CD14-positive monocyte (primary cell): ENCODE data around the gene RANGRF. TPM values are rescaled to one million over a fixed set of nuclear protein-coding genes. Genes with fewer than 3 reads are reported as not detected.

ENCODE experiments used
- DNase-seq, 3 donors: peaks; one replicate each; pipeline ENCODE4 v3.0.0-alpha.2; 2011 to 2022
- H2AFZ ChIP-seq: 2 replicates; pipeline ENCODE4 v1.6.0; 2012; ENCODE audit warnings: mild to moderate bottlenecking, low read depth, low read length, inconsistent platforms; ENCODE audit not compliant: insufficient read depth, poor library complexity, severe bottlenecking
- H3K27ac ChIP-seq, 2 donors: 1 replicate in 1 of 2; 2 replicates in 1 of 2; pipeline ENCODE4 v1.5.1; 2012 to 2013; ENCODE audit warnings: low read length in 2 of 2, control low read depth in 1 of 2, inconsistent platforms in 1 of 2, low read depth in 1 of 2, mild to moderate bottlenecking in 1 of 2
- H3K27me3 ChIP-seq, 2 donors: one replicate each; pipeline versions ENCODE4 v1.6.0 to v1.6.1; 2011 to 2013; ENCODE audit warnings: low read length in 2 of 2; ENCODE audit not compliant: control insufficient read depth in 2 of 2, insufficient read depth in 2 of 2
- H3K36me3 ChIP-seq, 2 donors: replicated peaks in 1 of 2; 1 replicate in 1 of 2; 2 replicates in 1 of 2; pipeline versions ENCODE4 v1.5.1 to v1.6.1; 2012 to 2013; ENCODE audit warnings: low read length in 2 of 2, control low read depth in 1 of 2, inconsistent platforms in 1 of 2, mild to moderate bottlenecking in 1 of 2; ENCODE audit not compliant: insufficient read depth in 2 of 2, control insufficient read depth in 1 of 2
- H3K4me1 ChIP-seq, 2 donors: 1 replicate in 1 of 2; 2 replicates in 1 of 2; pipeline versions ENCODE4 v1.5.1 to v1.6.1; 2012 to 2013; ENCODE audit warnings: low read length in 2 of 2, control low read depth in 1 of 2, inconsistent platforms in 1 of 2, mild to moderate bottlenecking in 1 of 2, moderate library complexity in 1 of 2; ENCODE audit not compliant: insufficient read depth in 2 of 2, control insufficient read depth in 1 of 2
- H3K4me2 ChIP-seq: replicated peaks from 2 replicates; pipeline ENCODE3; 2012; ENCODE audit warnings: low read length, moderate library complexity, mild to moderate bottlenecking; ENCODE audit not compliant: poor library complexity, severe bottlenecking; ENCODE audit errors: extremely low read depth
- H3K4me3 ChIP-seq, 3 experiments: fragments of 200-600 bp in 1 of 3; sonication (generic) in 1 of 3; replicated peaks in 1 of 3; 1 replicate in 2 of 3; 2 replicates in 1 of 3; pipeline ENCODE4 v1.5.1; 2011 to 2013; ENCODE audit warnings: low read length in 3 of 3, mild to moderate bottlenecking in 3 of 3, control low read depth in 2 of 3, low read depth in 2 of 3, inconsistent platforms in 1 of 3, moderate library complexity in 1 of 3
- H3K79me2 ChIP-seq: 2 replicates; pipeline ENCODE4 v1.6.0; 2012; ENCODE audit warnings: mild to moderate bottlenecking, control low read depth, inconsistent platforms, low read length, moderate library complexity; ENCODE audit not compliant: insufficient read depth
- H3K9ac ChIP-seq: 2 replicates; pipeline ENCODE4 v1.6.0; 2017; ENCODE audit warnings: low read length, mild to moderate bottlenecking; ENCODE audit not compliant: insufficient read depth, poor library complexity, severe bottlenecking
- H3K9me3 ChIP-seq, 2 donors: replicated peaks in 1 of 2; 1 replicate in 1 of 2; 2 replicates in 1 of 2; pipeline versions ENCODE4 v1.5.1 to v1.6.1; 2012 to 2013; ENCODE audit warnings: low read length in 2 of 2, control low read depth in 1 of 2; ENCODE audit not compliant: control insufficient read depth in 1 of 2, insufficient read depth in 1 of 2
- H4K20me1 ChIP-seq: 2 replicates; pipeline ENCODE4 v1.6.0; 2012; ENCODE audit warnings: mild to moderate bottlenecking, low read length, control low read depth, moderate library complexity; ENCODE audit not compliant: insufficient read depth
- H3K27ac Mint-ChIP-seq, 7 donors: one replicate each; pipeline ENCODE4 v1.8.0; 2020; ENCODE audit warnings: mild to moderate bottlenecking in 7 of 7, mixed read lengths in 7 of 7, moderate library complexity in 6 of 7, inconsistent platforms in 2 of 7
- H3K27me3 Mint-ChIP-seq, 3 donors: one replicate each; pipeline ENCODE4 v1.8.0; 2021 to 2022; ENCODE audit warnings: low read depth in 3 of 3, mild to moderate bottlenecking in 3 of 3, mixed read lengths in 3 of 3, moderate library complexity in 3 of 3, inconsistent platforms in 1 of 3
- H3K36me3 Mint-ChIP-seq, 2 donors: one replicate each; pipeline ENCODE4 v1.8.0; 2020; ENCODE audit warnings: mixed read lengths in 2 of 2, inconsistent platforms in 1 of 2, mild to moderate bottlenecking in 1 of 2
- H3K4me1 Mint-ChIP-seq: one replicate; pipeline ENCODE4 v1.8.0; 2020; ENCODE audit warnings: mild to moderate bottlenecking, mixed read lengths
- H3K4me3 Mint-ChIP-seq, 2 donors: one replicate each; pipeline ENCODE4 v1.8.0; 2020; ENCODE audit warnings: mild to moderate bottlenecking in 2 of 2, mixed read lengths in 2 of 2, moderate library complexity in 1 of 2
- H3K9me3 Mint-ChIP-seq, 7 donors: one replicate each; pipeline ENCODE4 v1.8.0; 2020 to 2022; ENCODE audit warnings: mixed read lengths in 7 of 7, mild to moderate bottlenecking in 6 of 7, moderate library complexity in 6 of 7, inconsistent platforms in 2 of 7
- CTCF ChIP-seq: fragments of 200-600 bp; IDR thresholded peaks from one replicate; pipeline ENCODE4 v1.8.0; 2022; ENCODE audit warnings: antibody characterized with exemption, mild to moderate bottlenecking
- WGBS: methylation state at CpG from one replicate; pipeline ENCODE4 v1.1.5; 2013; ENCODE audit warnings: missing lambda C conversion rate; ENCODE audit not compliant: insufficient coverage; 5-methylcytosine and 5-hydroxymethylcytosine counted together
- intact Hi-C, 2 donors: fragments of 100-400 bp; cut with micrococcal nuclease; formaldehyde crosslinking; loops; one replicate each; pipeline versions ENCODE4 v1.15.0 to v1.15.1; 2023
- polyA plus RNA-seq, 3 donors: library from polyadenylated mRNA; depleted of rRNA in 1 of 3; unstranded in 2 of 3; stranded (reverse) in 1 of 3; fragments of 300-500 nt in 2 of 3; fragments of >200 nt in 1 of 3; fragmentation: Illumina TruSeq in 2 of 3; gene quantifications; 1 replicate in 2 of 3; 2 replicates in 1 of 3; pipeline ENCODE4 v1.2.3, GENCODE V29; 2012 to 2021

RANGRF gene
- polyA plus RNA-seq, 3 donors, result 27.3 to 34.3 (median 31.7) TPM

GRCh38 chr17:8326511-8327302 is 38.2 kb downstream of the RANGRF start:
- H3K9ac ChIP-seq, result peak overlapping the region; percentile 44

GRCh38 chr17:8327303-8327649 is 38.8 kb downstream of the RANGRF start:
- Histone ChIP-seq H3K79me2 (no peaks in the 10 kb centered on the region), H3K9me3 (no peaks in the 10 kb centered on the region), H4K20me1 (no peaks in the 10 kb centered on the region), H3K27me3 (peaks cover 3 to 34% of the 10 kb centered on the region in 2 donors), H3K27ac (no peak overlapping the region), H3K4me3 (peak overlapping the region; percentile 16 to 75 (median 34)), H3K4me2 (peak overlapping the region; percentile 81), H2AFZ (peak overlapping the region; percentile 90), H3K36me3 (no peaks in the 10 kb centered on the region), H3K9ac (peak overlapping the region; percentile 44), H3K4me1 (peaks cover 16 to 19% of the 10 kb centered on the region in 2 donors)
- H3K36me3 Mint-ChIP-seq, result no peaks in the 10 kb centered on the region
- H3K27me3 Mint-ChIP-seq, result peaks cover 39 to 48% (median 42%) of the 10 kb centered on the region in 3 donors
- WGBS, result 16% methylated on average over 25 of the region's 25 CpGs
- peak overlapping the region; percentile 76 to 92 for H3K4me3 Mint-ChIP-seq
- H3K4me1 Mint-ChIP-seq, result peaks cover 27% of the 10 kb centered on the region
- no peak overlapping the region for H3K27ac Mint-ChIP-seq
- intact Hi-C loops, result no loop called here
- DNase-seq, result no peak
- peaks cover 0 to 9% (median 5%) of the 10 kb centered on the region in 7 donors for H3K9me3 Mint-ChIP-seq
- no peak for TF ChIP-seq CTCF

More at GRCh38 chr17:8326511-8327302, 38.2 kb downstream of the RANGRF start:
- H3K36me3 Mint-ChIP-seq, result no peaks in the 10 kb centered on the region
- H3K9me3 Mint-ChIP-seq, result peaks cover 0 to 9% (median 5%) of the 10 kb centered on the region in 7 donors
- H3K27me3 Mint-ChIP-seq, result peaks cover 38 to 48% (median 42%) of the 10 kb centered on the region in 3 donors
- WGBS, result 0% methylated on average over 44 of the region's 48 CpGs
- TF ChIP-seq CTCF, result peak; percentile 12
- peak overlapping the region; percentile 76 to 92 for H3K4me3 Mint-ChIP-seq
- peak overlapping the region; percentile 81 for H3K4me2 ChIP-seq
- DNase-seq, result peak; percentile 12 to 37 (median 28)
- H2AFZ ChIP-seq, result peak overlapping the region; percentile 90
- peaks cover 27% of the 10 kb centered on the region for H3K4me1 Mint-ChIP-seq
- H3K36me3 ChIP-seq, result no peaks in the 10 kb centered on the region
- H3K4me3 ChIP-seq, result peak overlapping the region; percentile 16 to 75 (median 34)
- peak overlapping the region in 3 of 7 donors; percentile 41 to 62 (median 50) for H3K27ac Mint-ChIP-seq
- no peaks in the 10 kb centered on the region for H3K9me3 ChIP-seq
- no peaks in the 10 kb centered on the region for H3K79me2 ChIP-seq
- H3K27ac ChIP-seq, result no peak overlapping the region
- peaks cover 16 to 19% of the 10 kb centered on the region in 2 donors for H3K4me1 ChIP-seq
- H3K27me3 ChIP-seq, result peaks cover 3 to 34% of the 10 kb centered on the region in 2 donors
- intact Hi-C loops, result no loop called here
- H4K20me1 ChIP-seq, result no peaks in the 10 kb centered on the region
